Panc1 (cell line): ENCODE results near the gene MAP2K3.

Experiments
- CTCF ChIP-seq: fragments of 450-650 bp; IDR thresholded peaks from 2 replicates; pipeline ENCODE4 v1.5.1; 2017; ENCODE audit warnings: mild to moderate bottlenecking
- POLR2AphosphoS5 ChIP-seq: IDR thresholded peaks from 2 replicates; pipeline ENCODE4 v1.6.1; 2012; ENCODE audit warnings: mild to moderate bottlenecking, low read depth, low read length, moderate library complexity
- SIN3A ChIP-seq: IDR thresholded peaks from 2 replicates; pipeline ENCODE4 v1.6.1; 2012; ENCODE audit warnings: low read depth, mild to moderate bottlenecking, low read length, moderate library complexity, borderline replicate concordance; ENCODE audit not compliant: insufficient read depth
- TCF7L2 ChIP-seq: IDR thresholded peaks from 2 replicates; pipeline ENCODE4 v1.6.1; 2011; ENCODE audit warnings: mild to moderate bottlenecking, low read depth, low read length, inconsistent platforms
- TF ChIP-seq, protein P1 (sequence below), 2 experiments: IDR thresholded peaks; 2 replicates each; pipeline ENCODE4 v1.6.1; 2011 to 2012; ENCODE audit warnings: low read depth in 2 of 2, control low read depth in 1 of 2, low read length in 1 of 2, mild to moderate bottlenecking in 1 of 2, moderate library complexity in 1 of 2; ENCODE audit not compliant: insufficient read depth in 1 of 2

DNA sequence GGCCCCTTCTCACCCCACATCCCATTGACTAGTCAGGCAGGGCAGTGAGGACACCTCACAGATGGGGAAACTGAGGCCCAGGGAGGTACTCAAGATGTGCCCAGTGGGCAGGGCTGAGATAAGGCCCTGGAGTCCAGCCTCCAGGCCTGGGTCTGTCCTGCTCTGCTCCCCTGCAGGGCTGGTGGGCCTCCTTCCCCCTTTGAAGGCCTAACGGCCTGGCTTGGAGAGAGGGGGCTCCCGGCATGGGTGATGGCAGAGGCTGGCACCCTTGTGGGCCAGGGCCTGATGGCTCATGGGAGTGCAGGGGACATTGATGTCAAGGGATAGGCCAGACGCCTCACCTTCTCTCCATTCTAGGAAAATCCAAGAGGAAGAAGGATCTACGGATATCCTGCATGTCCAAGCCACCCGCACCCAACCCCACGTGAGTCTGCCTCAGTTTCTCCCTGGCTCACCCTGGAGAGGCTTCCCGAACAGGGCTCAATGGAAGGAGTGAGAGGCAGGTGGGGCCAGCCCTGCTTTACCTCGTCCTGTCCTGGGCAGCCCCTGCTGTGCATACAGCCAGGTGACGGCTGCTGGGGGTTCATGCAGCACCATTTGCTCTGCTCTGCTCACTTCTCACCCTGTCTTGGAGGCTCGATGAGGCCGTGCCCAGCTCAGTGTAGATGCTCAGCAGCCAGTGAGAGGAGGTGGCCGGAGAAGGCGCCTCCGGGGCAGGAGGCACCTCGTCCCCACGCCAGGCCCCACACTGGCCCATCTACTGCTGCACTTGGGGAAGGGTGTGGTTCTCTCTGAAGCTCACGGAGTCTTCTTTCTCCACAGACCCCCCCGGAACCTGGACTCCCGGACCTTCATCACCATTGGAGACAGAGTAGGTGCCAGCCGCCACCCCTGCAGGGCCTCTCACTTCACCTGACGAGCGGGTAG is 13.8 kb downstream of the MAP2K3 start:
- TF ChIP-seq CTCF (no peak), POLR2AphosphoS5 (no peak), SIN3A (no peak), TCF7L2 (no peak)
- TF ChIP-seq, protein P1, sequence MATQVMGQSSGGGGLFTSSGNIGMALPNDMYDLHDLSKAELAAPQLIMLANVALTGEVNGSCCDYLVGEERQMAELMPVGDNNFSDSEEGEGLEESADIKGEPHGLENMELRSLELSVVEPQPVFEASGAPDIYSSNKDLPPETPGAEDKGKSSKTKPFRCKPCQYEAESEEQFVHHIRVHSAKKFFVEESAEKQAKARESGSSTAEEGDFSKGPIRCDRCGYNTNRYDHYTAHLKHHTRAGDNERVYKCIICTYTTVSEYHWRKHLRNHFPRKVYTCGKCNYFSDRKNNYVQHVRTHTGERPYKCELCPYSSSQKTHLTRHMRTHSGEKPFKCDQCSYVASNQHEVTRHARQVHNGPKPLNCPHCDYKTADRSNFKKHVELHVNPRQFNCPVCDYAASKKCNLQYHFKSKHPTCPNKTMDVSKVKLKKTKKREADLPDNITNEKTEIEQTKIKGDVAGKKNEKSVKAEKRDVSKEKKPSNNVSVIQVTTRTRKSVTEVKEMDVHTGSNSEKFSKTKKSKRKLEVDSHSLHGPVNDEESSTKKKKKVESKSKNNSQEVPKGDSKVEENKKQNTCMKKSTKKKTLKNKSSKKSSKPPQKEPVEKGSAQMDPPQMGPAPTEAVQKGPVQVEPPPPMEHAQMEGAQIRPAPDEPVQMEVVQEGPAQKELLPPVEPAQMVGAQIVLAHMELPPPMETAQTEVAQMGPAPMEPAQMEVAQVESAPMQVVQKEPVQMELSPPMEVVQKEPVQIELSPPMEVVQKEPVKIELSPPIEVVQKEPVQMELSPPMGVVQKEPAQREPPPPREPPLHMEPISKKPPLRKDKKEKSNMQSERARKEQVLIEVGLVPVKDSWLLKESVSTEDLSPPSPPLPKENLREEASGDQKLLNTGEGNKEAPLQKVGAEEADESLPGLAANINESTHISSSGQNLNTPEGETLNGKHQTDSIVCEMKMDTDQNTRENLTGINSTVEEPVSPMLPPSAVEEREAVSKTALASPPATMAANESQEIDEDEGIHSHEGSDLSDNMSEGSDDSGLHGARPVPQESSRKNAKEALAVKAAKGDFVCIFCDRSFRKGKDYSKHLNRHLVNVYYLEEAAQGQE (IDR thresholded peaks at IDR 0.05; ENCODE audit: insufficient read depth in 1 of 2, low read depth in 2 of 2, low read length in 1 of 2) = no peak
